H1 (cell line): ENCODE measurements around the gene MARCKS. TPM values are rescaled to one million over a fixed set of nuclear protein-coding genes. Genes with fewer than 3 reads are reported as not detected.

ENCODE experiments used
- FOSL1 ChIP-seq: IDR thresholded peaks from 2 replicates; pipeline ENCODE4 v1.6.1; 2011; ENCODE audit warnings: mild to moderate bottlenecking, low read depth, low read length, moderate library complexity; ENCODE audit not compliant: insufficient read depth
- NANOG ChIP-seq: IDR thresholded peaks from 2 replicates; pipeline ENCODE4 v1.6.1; 2011; ENCODE audit warnings: low read length, low read depth, mild to moderate bottlenecking, inconsistent platforms; ENCODE audit not compliant: insufficient read depth, poor library complexity, severe bottlenecking
- SP1 ChIP-seq: IDR thresholded peaks from 2 replicates; pipeline ENCODE4 v1.6.1; 2011; ENCODE audit warnings: low read depth, low read length
- polyA plus RNA-seq, 7 experiments: library from polyadenylated mRNA; depleted of rRNA in 3 of 7; stranded (reverse) in 5 of 7; unstranded in 2 of 7; fragments of >200 nt in 5 of 7; fragments of 200-250 nt in 2 of 7; gene quantifications; 1 replicate in 5 of 7; 2 replicates in 1 of 7; 4 replicates in 1 of 7; pipeline versions ENCODE4 v1.2.1 to v1.2.3, GENCODE V29; 2011 to 2013; ENCODE audit warnings: missing spikeins in 2 of 7, mixed read lengths in 2 of 7
- total RNA-seq: library from RNA; stranded (reverse); fragmentation: NEBNext Ultra II Directional; extraction: Animal tissue kit (Norgen Biotek cat#: 25700); gene quantifications from 2 replicates; pipeline ENCODE4 v1.2.1, GENCODE V29; 2021

Gene MARCKS
- total and polyA plus RNA-seq, 2 of the 8 experiments (the other 6 are each of a cell fraction or from before 2014, with no cell fraction given): 26.6 to 111 TPM

- no peak for TF ChIP-seq NANOG
- TF ChIP-seq SP1: peak; percentile 85
- no peak for TF ChIP-seq FOSL1
Measured at GRCh38 chr6:113858480-113859348, 1.6 kb downstream of the MARCKS start (continued).
